HG02588 (cell line): ENCODE measurements around the gene GABARAP.

Experiments used
- ATAC-seq: cut with Tn5 transposase; IDR thresholded peaks from one replicate; pipeline ENCODE4 v1.9.1; 2021; ENCODE audit warnings: mild to moderate bottlenecking, moderate library complexity; ENCODE audit not compliant: unreplicated experiment

The GABARAP gene

DNA sequence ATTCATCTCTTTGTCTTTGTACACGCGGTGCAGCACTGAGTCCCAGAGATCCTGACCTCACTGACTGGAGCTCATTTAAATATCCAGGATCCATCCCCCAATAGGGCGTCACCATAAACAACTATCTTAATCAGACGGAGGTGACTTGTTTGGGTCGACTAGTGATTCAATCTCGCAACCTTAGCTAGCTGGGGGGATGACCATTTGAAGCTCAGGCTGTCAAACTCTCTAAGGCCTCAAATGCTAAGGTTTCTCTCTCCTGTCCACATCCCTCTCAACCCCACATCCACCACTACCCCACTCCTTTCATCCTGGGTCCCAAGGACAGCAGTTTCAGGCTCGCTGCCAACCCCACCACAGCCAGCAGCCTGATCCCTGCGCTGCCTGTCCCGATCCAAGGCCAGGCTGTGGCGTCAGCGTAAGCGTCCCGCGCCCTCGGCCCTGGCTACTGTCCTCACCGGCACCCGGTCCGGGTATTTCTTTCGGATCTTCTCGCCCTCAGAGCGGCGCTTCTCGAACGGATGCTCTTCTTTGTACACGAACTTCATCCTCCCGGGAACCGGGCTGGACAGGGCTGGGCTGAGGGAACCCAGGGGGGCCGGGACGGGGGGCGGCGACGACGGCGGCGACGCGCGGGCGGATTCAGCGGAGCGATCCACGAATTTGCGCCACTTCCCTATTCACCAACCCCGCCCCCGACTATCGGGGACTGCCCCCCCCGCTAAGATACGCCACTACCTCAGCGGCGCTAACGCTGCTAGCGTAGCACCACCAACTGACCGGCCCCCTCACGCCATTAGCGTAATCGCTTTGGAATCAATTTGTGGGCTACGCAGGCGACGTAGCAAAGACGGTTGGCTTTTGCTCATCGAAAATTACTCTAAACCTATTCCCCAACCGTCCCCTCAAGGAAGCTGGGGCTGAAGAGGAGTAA, at the start of gene GABARAP:
Gene GABARAP (minus strand): TSS at position 667 of the 934 bp plus-strand sequence. CDS start 119 bp downstream, at position 548.
- ATAC-seq, result peak; percentile 33

DNA sequence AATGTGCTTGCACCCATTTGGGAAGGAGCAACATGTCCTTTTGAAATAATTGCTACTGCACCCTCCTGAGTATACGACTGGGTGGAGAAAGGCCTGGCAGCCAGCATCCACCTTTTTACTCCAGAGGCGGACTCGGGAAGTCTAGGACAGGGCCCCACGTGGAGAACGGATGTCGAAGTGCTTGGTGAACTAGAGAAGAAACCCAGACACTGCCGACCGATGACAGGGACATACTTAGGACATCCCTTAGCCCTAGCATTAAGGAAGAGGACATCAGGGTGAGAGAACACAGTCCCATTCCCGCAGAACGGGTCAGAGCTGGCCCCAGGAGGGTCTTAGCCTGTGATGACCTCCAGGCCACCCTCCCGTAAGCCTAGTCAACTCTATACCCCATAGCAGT, 48.4 kb upstream of the GABARAP start:
- ATAC-seq, result no peak

DNA sequence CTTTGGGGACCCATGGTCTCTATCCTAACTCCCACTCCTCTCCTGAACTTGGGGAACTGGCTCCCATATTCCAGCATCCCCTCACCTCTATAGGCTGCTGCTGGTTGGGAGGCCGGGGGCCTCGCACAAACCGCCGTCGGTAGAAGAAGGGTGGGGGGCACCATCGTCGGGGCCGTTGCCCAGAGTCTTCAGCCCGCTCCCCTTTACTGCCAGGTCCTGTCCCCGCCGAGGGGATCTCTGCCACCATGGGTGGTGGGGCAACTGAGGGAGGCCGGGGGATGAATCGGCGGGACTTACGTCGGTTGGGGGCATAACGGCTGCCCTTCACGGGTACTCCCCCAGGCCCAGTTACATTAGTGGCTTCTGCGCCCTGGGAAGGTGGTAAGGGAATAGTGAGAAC, 47.9 kb upstream of the GABARAP start:
- ATAC-seq, result no peak

DNA sequence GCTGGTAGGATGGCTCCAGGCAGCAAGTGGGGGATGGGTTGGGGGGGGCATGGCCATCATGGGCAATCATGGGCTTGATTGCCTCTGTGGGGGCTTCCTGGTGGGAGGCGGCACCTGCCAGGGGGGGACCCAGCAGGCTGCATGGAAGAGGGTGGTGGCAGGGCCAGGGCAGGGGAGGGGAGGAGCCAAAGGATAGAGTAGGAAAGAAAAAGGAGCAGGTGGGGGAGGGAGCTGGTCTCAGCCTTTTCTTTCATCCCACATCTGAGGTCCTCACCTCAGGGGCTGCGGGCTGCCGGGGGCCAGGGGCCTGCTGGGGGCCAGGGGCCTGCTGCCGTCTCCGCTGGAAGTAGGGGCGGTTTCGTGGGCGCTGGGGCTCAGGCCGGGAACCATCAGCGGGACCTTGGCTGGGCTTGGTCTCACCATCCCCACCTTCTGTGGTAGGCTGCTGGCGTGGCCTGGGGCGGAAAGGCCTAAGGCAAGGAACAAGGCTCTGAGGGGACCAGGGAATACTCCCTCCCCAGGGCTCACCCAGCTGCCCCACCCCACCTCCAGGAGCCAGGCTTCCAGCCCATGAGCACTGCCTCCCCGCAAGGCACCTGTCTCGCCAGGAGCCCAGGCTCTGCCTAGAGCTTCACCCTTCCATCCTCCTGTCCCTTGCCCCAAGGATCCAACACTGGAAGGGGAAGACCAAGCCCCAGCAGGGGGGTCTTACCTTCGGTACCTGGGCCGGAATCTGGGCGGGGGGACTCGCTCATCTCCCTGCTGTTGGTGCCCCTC, 47.2 kb upstream of the GABARAP start:
- no peak for ATAC-seq

DNA sequence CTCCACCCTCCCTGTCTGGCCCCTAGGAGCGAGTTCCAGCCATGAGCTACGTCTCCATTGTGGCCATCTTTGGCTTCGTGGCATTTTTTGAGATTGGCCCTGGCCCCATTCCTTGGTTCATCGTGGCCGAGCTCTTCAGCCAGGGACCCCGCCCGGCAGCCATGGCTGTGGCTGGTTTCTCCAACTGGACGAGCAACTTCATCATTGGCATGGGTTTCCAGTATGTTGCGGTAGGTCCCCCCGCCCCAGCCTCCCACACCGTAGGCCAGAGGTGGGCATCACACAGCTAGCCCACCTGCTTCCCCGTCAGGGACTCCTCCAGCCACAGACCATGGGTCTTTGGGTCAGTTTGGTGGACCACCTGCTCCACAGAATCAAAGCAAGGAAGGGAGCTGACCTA, 43.4 kb upstream of the GABARAP start:
- no peak for ATAC-seq

DNA sequence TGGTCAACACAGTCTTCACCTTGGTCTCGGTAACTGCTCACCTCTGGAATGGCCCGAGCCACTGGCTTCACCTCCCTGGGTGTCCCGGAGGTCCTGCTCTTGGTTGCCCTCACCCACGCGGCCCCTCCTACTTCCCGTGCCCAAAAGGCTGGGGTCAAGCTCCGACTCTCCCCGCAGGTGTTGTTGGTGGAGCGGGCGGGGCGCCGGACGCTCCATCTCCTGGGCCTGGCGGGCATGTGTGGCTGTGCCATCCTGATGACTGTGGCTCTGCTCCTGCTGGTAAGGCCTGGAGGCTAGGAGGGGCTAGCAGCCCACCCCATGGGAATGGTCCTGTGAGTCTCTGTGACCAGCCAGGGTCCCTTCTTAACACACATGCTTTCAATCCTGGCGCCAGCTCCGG, 42.7 kb upstream of the GABARAP start:
- ATAC-seq, result no peak

DNA sequence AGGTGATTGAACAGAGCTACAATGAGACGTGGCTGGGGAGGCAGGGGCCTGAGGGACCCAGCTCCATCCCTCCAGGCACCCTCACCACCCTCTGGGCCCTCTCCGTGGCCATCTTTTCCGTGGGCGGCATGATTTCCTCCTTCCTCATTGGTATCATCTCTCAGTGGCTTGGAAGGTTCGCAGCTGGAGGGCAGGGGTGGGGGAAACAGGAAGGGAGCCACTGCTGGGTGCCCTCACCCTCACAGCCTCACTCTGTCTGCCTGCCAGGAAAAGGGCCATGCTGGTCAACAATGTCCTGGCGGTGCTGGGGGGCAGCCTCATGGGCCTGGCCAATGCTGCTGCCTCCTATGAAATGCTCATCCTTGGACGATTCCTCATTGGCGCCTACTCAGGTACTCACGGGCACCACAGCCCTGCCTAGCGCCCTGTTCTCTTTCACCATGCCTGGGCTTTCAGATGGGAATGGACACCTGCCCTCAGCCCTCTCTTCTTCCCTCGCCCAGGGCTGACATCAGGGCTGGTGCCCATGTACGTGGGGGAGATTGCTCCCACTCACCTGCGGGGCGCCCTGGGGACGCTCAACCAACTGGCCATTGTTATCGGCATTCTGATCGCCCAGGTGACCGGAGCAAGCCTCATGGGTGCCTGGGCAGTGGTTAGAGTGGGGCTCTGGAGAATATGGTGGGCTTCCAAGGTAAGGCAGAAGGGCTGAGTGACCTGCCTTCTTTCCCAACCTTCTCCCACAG, 41.4 kb upstream of the GABARAP start:
- no peak for ATAC-seq

DNA sequence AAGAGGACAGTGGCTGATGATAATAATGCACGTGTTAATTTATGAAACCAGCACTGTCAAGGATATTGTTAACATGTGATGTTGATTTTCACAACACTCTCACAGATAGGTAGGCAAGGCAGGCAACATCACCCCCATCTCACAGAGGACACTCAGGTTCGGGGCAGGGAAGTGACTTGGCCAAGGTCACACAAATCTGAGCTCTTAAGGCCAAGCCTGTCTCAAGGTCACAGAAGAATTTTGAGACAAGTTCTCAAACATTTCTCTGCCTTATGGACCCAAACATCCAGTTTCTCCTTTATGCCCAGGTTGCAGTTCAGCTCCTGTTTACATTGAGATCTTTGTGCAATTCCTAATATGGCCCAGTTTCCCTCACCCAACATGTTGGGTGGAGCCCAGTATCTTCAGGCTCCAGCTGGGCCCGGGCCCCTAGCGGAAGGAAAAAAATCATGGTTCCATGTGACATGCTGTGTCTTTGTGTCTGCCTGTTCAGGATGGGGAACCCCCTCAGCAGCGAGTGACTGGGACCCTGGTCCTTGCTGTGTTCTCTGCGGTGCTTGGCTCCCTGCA, 40.6 kb upstream of the GABARAP start:
- ATAC-seq, result no peak

DNA sequence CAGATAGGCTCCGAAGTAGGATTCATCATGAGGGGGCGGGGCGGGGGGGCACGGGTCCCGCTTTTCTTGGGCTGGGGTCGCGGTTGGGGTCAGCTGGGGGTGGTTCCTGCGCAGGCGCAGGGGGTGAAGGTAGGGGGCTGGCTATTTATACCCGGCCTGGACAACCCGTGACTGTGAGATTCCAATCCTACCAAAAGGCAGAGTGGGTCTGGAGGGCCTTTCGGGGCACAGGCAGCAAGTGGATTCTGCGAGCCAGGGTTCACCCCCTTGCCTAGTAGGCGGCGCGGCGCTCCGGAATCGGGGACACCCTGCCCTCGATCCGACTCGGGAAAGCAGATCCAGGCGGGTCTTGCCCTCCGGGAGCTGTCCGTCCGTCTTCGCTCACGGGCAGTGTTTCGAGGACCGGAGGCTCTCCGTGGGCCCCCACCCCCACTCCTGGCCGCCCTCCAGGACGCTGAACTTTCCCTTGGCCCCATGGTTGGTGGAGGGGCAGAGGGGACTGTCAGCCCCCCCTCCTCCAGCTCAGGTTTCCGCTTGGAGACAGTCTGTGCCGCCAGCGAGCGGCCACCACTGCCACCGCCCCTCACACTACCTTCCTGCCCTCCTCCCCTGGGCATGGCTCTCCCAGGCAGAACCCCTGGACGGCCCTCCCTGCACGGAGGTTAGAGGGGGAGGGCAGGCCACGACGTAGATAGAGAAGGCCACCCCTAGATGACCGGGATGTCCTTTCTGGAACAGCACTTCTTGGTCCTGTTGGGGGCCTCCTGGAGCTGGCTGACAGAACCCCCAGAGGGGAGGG, 39.9 kb upstream of the GABARAP start:
- no peak for ATAC-seq

DNA sequence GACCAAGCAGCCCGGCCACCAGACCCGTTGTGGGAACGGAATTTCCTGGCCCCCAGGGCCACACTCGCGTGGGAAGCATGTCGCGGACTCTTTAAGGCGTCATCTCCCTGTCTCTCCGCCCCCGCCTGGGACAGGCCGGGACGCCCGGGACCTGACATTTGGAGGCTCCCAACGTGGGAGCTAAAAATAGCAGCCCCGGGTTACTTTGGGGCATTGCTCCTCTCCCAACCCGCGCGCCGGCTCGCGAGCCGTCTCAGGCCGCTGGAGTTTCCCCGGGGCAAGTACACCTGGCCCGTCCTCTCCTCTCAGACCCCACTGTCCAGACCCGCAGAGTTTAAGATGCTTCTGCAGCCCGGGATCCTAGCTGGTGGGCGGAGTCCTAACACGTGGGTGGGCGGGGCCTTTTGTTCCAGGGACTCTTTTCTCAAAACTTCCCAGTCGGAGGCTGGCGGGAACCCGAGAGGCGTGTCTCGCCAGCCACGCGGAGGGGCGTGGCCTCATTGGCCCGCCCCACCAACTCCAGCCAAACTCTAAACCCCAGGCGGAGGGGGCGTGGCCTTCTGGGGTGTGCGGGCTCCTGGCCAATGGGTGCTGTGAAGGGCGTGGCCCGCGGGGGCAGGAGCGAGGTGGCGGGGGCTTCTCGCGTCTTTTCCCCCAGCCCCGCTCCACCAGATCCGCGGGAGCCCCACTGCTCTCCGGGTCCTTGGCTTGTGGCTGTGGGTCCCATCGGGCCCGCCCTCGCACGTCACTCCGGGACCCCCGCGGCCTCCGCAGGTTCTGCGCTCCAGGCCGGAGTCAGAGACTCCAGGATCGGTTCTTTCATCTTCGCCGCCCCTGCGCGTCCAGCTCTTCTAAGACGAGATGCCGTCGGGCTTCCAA, 39.1 kb upstream of the GABARAP start, which contains the start of gene SLC2A4:
Gene SLC2A4 (plus strand): TSS at position 645 of the 879 bp plus-strand sequence. CDS start 217 bp downstream, at position 862.
- peak; percentile 60 for ATAC-seq

DNA sequence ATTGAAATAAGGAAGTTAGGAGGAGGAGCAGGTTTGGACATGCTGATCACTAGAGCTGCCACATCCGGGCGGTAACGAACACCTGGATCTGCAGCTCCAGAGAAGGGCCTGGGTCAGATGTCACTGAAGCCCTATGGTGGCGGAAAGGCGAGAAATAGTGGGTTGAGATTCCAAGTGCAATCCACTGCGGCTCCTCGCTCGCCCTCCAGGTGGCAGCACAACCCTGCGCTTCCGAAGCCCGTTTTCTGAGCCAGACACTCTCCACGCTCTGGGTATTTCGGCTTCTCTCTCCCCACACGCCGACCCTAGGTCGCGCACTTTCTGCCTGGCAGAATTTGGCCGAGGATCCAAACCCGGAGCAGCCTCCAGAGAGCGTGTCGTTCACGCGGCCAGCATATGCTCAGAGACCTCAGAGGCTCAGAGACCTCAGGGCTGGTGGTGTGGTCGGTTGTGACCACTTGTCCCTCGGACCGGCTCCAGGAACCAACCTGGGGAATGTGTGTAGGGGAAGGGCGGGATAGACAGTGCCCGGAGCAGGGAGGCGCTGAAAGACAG, 38.3 kb upstream of the GABARAP start:
- peak; percentile 49 for ATAC-seq

DNA sequence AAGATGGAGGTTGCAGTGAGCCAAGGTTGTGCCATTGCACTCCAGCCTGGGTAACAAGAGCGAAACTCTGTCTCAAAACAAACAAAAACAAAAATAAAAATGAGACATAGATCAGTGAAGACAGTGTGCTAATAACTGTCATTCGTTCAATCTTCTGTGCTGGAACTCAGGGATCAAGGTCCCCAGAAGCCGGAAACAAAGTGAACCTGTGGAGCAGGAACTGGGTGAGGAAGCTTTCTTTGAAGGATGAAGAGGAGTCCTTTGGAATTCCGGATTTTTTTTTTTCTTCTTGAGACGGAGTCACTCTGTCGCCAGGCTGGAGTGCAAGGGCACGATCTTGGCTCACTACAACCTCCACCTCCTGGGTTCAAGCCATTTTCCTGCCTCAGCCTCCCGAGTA, 37.2 kb upstream of the GABARAP start:
- ATAC-seq, result no peak

DNA sequence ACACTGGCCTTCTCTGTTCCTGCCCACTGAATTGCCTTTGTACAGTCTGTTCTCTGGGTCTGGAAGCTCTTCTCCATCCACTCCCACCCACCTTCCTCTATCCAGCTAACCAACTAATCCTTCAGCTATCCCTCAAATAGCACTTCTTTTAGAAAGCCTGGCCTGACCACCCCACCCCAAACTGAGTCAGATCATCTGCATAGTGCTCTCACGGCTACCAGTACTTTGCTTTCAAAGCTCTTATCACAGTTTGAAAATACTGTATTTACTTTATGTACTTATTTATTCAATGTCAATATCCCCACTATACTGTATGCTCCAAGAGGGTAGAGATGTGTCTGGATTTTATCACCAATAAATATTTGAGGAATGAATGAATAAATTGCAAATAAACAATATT, 24.5 kb upstream of the GABARAP start:
- ATAC-seq, result no peak

DNA sequence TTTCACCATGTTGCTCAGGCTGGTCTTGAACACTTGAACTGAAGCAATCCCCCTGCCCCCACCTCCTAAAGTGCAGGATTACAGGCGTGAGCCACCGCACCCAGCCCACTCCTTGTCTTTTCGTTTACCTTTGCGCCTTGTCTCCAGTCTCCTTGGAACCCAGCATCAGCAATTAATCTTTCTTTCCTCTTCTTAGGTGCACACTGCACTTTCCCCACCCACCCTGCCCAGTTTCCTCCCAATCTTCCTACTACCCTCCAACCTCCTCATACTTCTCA, 21.5 kb upstream of the GABARAP start:
- ATAC-seq, result no peak

DNA sequence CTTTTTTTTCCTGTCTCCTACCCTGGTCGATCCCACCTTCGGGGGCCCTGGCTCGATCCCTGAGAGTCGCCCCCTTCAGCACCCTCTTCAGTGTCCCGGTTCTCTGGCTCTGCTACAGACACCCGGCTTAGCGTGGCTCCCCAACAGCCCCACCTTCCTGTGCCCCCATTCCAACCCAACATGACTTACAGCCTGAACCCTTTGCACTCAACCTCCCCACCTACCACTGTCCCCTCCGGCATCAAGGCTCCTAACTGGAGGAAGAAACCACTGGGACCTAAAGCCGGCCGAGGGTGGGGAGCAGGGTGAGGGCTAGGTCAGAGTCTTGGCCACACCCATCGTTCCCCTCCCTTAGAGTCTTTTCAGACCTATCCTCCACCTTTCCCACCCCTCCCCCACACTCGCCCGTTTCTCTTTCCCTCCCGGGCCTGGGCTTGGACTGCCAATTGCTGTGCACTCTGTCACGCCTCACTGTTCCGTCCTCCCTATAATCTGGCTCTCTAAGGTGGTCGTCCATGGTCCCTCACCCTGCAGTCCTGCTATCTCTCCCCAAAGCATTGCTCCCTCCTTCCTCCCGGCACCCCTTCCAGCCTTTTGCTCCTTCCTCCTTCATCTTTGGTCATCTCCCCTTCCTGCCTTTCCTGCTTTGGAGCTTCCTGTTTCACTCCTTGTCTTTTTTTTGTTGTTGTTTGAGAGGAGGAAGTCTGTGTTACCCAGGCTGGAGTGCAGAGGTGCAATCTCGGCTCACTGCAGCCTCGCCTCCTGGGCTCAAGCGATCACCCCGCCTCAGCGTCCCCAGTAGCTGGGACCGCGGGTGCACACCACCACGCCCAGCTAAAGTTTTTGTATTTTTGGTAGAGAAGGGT, 20.9 kb upstream of the GABARAP start:
- ATAC-seq, result no peak

DNA sequence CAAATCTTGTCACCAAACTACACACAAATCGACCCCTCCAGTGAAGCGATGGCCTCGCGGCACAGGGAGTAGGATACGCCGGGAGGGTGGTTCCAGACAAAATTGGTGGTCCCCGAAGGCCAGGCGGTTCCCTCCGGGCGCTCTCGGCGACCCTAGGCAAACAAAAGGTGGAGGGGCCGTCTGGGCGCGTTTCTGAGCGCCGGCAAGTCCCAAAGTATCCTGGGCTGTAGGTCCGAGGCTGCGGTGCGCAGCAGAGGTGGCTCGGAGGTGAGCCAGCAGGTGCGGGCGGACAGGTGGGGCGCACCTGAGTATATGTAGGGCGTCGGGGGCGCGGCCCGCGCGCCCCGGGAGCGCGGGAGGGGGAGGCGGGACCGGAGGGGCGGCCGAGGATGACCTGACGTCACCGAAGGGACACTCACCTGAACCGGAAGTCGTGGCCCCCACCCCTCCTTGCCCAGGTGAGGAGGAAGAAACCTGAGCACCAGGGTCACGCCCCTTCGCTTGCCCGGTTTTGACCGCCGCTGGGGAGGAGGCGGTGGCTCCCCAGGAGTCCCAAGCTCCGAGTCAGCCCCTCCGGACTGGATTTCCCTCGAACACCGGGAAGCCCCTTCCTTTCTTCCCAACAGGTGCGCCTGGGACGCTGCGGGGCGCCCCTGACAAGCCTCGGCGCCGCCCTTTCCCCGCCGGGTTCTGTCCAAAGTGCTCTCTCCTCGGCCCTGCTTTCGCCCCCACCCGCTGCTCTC, 20.1 kb upstream of the GABARAP start, which contains the start of gene CLDN7:
Gene CLDN7 (minus strand): TSS at position 287 of the 743 bp plus-strand sequence. CDS start 435 bp downstream, outside the sequence.
- ATAC-seq, result no peak
